ENCODE data around the gene ADRA2C.

DNA sequence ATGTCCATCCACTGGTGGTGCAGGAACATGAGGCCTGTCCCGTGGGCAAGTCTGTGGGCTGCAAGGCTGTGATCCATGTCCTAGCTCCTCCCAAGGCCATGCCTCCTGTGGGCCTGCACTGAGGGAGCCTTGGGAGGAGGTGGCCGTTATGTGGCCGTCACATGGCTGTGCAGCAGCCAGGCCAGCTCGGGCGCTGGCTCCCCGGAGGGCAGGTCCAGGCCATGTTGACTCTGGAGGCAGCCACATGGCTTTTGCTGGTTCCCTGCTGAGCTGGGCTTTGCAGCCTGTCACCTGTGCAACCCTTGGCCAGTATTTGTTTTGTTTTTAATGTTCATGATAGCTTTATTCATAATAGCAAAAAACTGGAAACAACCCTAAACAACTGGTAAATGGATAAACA is 13.3 kb downstream of the ADRA2C start:
- TF ChIP-seq, protein P1, sequence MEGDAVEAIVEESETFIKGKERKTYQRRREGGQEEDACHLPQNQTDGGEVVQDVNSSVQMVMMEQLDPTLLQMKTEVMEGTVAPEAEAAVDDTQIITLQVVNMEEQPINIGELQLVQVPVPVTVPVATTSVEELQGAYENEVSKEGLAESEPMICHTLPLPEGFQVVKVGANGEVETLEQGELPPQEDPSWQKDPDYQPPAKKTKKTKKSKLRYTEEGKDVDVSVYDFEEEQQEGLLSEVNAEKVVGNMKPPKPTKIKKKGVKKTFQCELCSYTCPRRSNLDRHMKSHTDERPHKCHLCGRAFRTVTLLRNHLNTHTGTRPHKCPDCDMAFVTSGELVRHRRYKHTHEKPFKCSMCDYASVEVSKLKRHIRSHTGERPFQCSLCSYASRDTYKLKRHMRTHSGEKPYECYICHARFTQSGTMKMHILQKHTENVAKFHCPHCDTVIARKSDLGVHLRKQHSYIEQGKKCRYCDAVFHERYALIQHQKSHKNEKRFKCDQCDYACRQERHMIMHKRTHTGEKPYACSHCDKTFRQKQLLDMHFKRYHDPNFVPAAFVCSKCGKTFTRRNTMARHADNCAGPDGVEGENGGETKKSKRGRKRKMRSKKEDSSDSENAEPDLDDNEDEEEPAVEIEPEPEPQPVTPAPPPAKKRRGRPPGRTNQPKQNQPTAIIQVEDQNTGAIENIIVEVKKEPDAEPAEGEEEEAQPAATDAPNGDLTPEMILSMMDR (IDR thresholded peaks at IDR 0.05; ENCODE audit: poor library complexity): no peak
- TF ChIP-seq EZH2 (IDR thresholded peaks at IDR 0.05; ENCODE audit: borderline replicate concordance): no peak
- TF ChIP-seq EZH2phosphoT487 (IDR thresholded peaks at IDR 0.05; ENCODE audit: low read depth, severe bottlenecking, unreplicated experiment): no peak

Measured in hepatocyte (in vitro differentiated cells).